Breast epithelium (tissue), 3 donors: ENCODE data around the gene SAPCD2.

ENCODE experiments used
- CTCF ChIP-seq, 3 donors: fragments of 450-650 bp; IDR thresholded peaks; one replicate each; pipeline ENCODE4 v1.5.1; 2016 to 2017; ENCODE audit warnings: antibody characterized with exemption in 3 of 3, mild to moderate bottlenecking in 3 of 3, moderate library complexity in 3 of 3
- POLR2AphosphoS5 ChIP-seq, 3 donors: sonication (generic); formaldehyde crosslinking; IDR thresholded peaks; one replicate each; pipeline ENCODE4 v1.6.1; 2017; ENCODE audit warnings: antibody characterized with exemption in 3 of 3

GRCh38 chr9:137041124-137041523, 29.2 kb downstream of the SAPCD2 start:
- TF ChIP-seq CTCF (IDR thresholded peaks at IDR 0.05), result no peak
- TF ChIP-seq POLR2AphosphoS5 (IDR thresholded peaks at IDR 0.05), result no peak
